ENCODE measurements around the gene ABCD2. TPM values are rescaled to one million over a fixed set of nuclear protein-coding genes. Genes with fewer than 3 reads are reported as not detected.

Gene ABCD2
- total and polyA plus RNA-seq, 9 of the 15 experiments (the other 6 are each of a cell fraction or from before 2014, with no cell fraction given) = 0.01 to 0.08 (median 0.04) TPM; not detected in 3

DNA sequence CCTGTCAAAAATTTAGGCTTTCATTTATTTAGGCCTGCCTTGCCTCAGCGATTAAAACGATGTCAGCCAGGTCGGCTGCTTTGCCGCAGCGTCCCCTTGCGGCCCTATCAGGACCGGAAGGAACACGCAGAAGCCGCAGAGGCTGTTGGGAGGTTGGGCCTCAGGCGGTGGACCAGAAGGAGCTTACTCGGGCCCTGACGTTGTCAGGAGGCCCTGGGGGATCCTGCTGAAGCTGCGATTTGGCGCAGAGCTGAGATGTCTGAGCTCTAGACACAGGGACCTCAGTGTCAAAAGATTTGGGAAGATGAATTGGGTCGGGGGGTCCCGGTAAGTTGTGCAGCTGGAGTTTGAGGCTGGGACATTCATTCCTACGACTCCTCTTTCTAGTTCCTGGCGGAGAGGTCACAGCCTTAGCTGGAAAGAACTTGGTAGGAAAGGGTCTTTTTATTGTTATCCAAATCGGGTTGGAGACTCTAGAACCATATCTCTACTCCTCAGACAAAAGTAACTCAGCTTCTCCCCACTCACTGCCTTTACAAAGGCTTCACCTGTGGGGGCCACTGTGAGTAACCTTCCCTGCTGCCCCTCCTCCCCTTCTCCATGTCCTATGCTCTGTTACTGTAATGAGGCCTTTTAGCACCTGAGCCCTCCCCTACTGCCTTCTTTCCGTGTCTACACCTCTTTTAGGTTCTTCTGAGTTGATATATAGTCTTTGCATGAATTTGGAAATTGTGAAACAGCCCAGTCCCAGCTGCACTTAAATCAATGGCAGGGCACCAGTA is 6.6 kb upstream of the ABCD2 start (continued):
- TF ChIP-seq NR2C2 (CRISPR knock-in tag; IDR thresholded peaks at IDR 0.05) (no peak), NR2C2 (tag; IDR thresholded peaks at IDR 0.05) (peak; percentile 53; the same call in 1 of the 2 replicates), NR1H2 (CRISPR knock-in tag; IDR thresholded peaks at IDR 0.05) (no peak), ZNF124 (CRISPR knock-in tag; IDR thresholded peaks at IDR 0.05) (no peak), L3MBTL2 (IDR thresholded peaks at IDR 0.05) (peak; percentile 77), NUFIP1 (IDR thresholded peaks at IDR 0.05; ENCODE audit: partially characterized antibody) (no peak), ZNF780A (CRISPR knock-in tag; IDR thresholded peaks at IDR 0.05) (no peak), ZNF274 (IDR thresholded peaks at IDR 0.05; ENCODE audit: borderline replicate concordance, low read depth, low read length) (no peak), FOS (IDR thresholded peaks at IDR 0.05; ENCODE audit: extremely low read depth, insufficient read length) (no peak), ATF7 (IDR thresholded peaks at IDR 0.05) (0 out of 2 replicates have a peak, but pooled peaks have one; percentile 11), HNRNPH1 (optimal IDR thresholded peaks at IDR 0.05; ENCODE audit: low read depth, low read length) (no peak), KLF16 (IDR thresholded peaks at IDR 0.05) (no peak), ZNF77 (CRISPR knock-in tag; IDR thresholded peaks at IDR 0.05) (no peak)
- TF ChIP-seq, protein P1, sequence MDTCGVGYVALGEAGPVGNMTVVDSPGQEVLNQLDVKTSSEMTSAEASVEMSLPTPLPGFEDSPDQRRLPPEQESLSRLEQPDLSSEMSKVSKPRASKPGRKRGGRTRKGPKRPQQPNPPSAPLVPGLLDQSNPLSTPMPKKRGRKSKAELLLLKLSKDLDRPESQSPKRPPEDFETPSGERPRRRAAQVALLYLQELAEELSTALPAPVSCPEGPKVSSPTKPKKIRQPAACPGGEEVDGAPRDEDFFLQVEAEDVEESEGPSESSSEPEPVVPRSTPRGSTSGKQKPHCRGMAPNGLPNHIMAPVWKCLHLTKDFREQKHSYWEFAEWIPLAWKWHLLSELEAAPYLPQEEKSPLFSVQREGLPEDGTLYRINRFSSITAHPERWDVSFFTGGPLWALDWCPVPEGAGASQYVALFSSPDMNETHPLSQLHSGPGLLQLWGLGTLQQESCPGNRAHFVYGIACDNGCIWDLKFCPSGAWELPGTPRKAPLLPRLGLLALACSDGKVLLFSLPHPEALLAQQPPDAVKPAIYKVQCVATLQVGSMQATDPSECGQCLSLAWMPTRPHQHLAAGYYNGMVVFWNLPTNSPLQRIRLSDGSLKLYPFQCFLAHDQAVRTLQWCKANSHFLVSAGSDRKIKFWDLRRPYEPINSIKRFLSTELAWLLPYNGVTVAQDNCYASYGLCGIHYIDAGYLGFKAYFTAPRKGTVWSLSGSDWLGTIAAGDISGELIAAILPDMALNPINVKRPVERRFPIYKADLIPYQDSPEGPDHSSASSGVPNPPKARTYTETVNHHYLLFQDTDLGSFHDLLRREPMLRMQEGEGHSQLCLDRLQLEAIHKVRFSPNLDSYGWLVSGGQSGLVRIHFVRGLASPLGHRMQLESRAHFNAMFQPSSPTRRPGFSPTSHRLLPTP (IDR thresholded peaks at IDR 0.05; ENCODE audit: borderline replicate concordance, extremely low read depth, insufficient read length) = no peak
- TF ChIP-seq, protein P2, sequence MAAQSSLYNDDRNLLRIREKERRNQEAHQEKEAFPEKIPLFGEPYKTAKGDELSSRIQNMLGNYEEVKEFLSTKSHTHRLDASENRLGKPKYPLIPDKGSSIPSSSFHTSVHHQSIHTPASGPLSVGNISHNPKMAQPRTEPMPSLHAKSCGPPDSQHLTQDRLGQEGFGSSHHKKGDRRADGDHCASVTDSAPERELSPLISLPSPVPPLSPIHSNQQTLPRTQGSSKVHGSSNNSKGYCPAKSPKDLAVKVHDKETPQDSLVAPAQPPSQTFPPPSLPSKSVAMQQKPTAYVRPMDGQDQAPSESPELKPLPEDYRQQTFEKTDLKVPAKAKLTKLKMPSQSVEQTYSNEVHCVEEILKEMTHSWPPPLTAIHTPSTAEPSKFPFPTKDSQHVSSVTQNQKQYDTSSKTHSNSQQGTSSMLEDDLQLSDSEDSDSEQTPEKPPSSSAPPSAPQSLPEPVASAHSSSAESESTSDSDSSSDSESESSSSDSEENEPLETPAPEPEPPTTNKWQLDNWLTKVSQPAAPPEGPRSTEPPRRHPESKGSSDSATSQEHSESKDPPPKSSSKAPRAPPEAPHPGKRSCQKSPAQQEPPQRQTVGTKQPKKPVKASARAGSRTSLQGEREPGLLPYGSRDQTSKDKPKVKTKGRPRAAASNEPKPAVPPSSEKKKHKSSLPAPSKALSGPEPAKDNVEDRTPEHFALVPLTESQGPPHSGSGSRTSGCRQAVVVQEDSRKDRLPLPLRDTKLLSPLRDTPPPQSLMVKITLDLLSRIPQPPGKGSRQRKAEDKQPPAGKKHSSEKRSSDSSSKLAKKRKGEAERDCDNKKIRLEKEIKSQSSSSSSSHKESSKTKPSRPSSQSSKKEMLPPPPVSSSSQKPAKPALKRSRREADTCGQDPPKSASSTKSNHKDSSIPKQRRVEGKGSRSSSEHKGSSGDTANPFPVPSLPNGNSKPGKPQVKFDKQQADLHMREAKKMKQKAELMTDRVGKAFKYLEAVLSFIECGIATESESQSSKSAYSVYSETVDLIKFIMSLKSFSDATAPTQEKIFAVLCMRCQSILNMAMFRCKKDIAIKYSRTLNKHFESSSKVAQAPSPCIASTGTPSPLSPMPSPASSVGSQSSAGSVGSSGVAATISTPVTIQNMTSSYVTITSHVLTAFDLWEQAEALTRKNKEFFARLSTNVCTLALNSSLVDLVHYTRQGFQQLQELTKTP (IDR thresholded peaks at IDR 0.05; ENCODE audit: low read depth in 1 of 2, partially characterized antibody in 2 of 2) = peak in 1 of 2 experiments; percentile 29
- TF ChIP-seq, protein P3, sequence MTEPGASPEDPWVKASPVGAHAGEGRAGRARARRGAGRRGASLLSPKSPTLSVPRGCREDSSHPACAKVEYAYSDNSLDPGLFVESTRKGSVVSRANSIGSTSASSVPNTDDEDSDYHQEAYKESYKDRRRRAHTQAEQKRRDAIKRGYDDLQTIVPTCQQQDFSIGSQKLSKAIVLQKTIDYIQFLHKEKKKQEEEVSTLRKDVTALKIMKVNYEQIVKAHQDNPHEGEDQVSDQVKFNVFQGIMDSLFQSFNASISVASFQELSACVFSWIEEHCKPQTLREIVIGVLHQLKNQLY (CRISPR knock-in tag; conservative IDR thresholded peaks at IDR 0.05) = no peak
- TF ChIP-seq, protein P4, sequence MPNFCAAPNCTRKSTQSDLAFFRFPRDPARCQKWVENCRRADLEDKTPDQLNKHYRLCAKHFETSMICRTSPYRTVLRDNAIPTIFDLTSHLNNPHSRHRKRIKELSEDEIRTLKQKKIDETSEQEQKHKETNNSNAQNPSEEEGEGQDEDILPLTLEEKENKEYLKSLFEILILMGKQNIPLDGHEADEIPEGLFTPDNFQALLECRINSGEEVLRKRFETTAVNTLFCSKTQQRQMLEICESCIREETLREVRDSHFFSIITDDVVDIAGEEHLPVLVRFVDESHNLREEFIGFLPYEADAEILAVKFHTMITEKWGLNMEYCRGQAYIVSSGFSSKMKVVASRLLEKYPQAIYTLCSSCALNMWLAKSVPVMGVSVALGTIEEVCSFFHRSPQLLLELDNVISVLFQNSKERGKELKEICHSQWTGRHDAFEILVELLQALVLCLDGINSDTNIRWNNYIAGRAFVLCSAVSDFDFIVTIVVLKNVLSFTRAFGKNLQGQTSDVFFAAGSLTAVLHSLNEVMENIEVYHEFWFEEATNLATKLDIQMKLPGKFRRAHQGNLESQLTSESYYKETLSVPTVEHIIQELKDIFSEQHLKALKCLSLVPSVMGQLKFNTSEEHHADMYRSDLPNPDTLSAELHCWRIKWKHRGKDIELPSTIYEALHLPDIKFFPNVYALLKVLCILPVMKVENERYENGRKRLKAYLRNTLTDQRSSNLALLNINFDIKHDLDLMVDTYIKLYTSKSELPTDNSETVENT (CRISPR knock-in tag; IDR thresholded peaks at IDR 0.05) = no peak
